A549 (cell line): ENCODE measurements around the gene TMEM151A. TPM values are rescaled to one million over a fixed set of nuclear protein-coding genes. Genes with fewer than 3 reads are reported as not detected.
A peak's percentile ranks its signal among the peaks of the same experiment; 100 is the strongest.

Source experiments
- ATAC-seq, 2 experiments: fragments of 200-7000 bp in 1 of 2; fragments of >200 bp in 1 of 2; cut with Nextera tagmentation in 1 of 2; cut with Tn5 transposase in 1 of 2; 3 replicates each; pipeline versions ENCODE4 v1.8.0 to v1.9.1; 2018 to 2020; ENCODE audit warnings: mild to moderate bottlenecking in 1 of 2, moderate library complexity in 1 of 2
- CTCF ChIA-PET: fragments of 300-600 bp; sonication (Branson Sonifier 250); formaldehyde crosslinking; extraction: SDS; loops from one replicate; lab custom pipeline; 2021; ENCODE audit warnings: antibody characterized with exemption, inconsistent platforms; lab: Yijun Ruan, JAX
- POLR2A ChIA-PET: fragments of 350-600 bp; formaldehyde crosslinking; extraction: SDS; loops from one replicate; lab custom pipeline; 2021; ENCODE audit warnings: antibody characterized with exemption, inconsistent platforms; lab: Yijun Ruan, JAX
- DNase-seq, 2 experiments: peaks; one replicate each; pipeline versions ENCODE4 v3.0.0 to v3.0.0-alpha.2; 2011 to 2016; ENCODE audit warnings: low read depth in 1 of 2, low spot score in 1 of 2
- FAIRE-seq: peaks from 2 replicates; lab custom pipeline; 2011; peaks lifted over from hg19 to GRCh38; lab: Jason Lieb, UNC
- H3K27ac ChIP-seq, 2 experiments: fragments of >200 bp; sonication (Bioruptor Twin); formaldehyde crosslinking; 3 replicates each; pipeline ENCODE4 v1.5.1; 2016 to 2017
- H3K4me1 ChIP-seq: fragments of >200 bp; sonication (Bioruptor Twin); formaldehyde crosslinking; 3 replicates; pipeline ENCODE4 v1.6.1; 2016
- H3K4me2 ChIP-seq: fragments of >200 bp; sonication (Bioruptor Twin); formaldehyde crosslinking; 3 replicates; pipeline ENCODE4 v1.6.1; 2016
- H3K4me3 ChIP-seq: fragments of >200 bp; sonication (Bioruptor Twin); formaldehyde crosslinking; 3 replicates; pipeline ENCODE4 v1.5.1; 2016
- H3K9me3 ChIP-seq: fragments of >200 bp; sonication (Bioruptor Twin); formaldehyde crosslinking; 3 replicates; pipeline ENCODE4 v1.6.1; 2016
- CEBPB ChIP-seq, 2 experiments: fragments of >200 bp in 1 of 2; sonication (Bioruptor Twin) in 1 of 2; formaldehyde crosslinking in 1 of 2; IDR thresholded peaks; 2 replicates each; pipeline ENCODE4 v1.6.1; 2012 to 2016
- EHMT2 ChIP-seq: fragments of 200-600 bp; sonication (generic); IDR thresholded peaks from 2 replicates; pipeline ENCODE4 v1.6.1; 2016; ENCODE audit warnings: antibody characterized with exemption, low read depth, mild to moderate bottlenecking, moderate library complexity
- GATA3 ChIP-seq: IDR thresholded peaks from 2 replicates; pipeline ENCODE4 v1.6.1; 2012; ENCODE audit warnings: borderline replicate concordance
- HEYL ChIP-seq: fragments of 250-450 bp; sonication (Bioruptor Pico); IDR thresholded peaks from 2 replicates; pipeline ENCODE4 v1.8.0; 2021; ENCODE audit warnings: mild to moderate bottlenecking, moderate library complexity
- HMGXB4 ChIP-seq: fragments of 250-450 bp; sonication (Bioruptor Pico); IDR thresholded peaks from 2 replicates; pipeline ENCODE4 v1.5.0; 2021; ENCODE audit warnings: mild to moderate bottlenecking, moderate library complexity, borderline replicate concordance
- HOXB13 ChIP-seq: fragments of 250-450 bp; sonication (Bioruptor Pico); IDR thresholded peaks from 2 replicates; pipeline ENCODE4 v1.5.0; 2020; ENCODE audit warnings: low read depth, mild to moderate bottlenecking, moderate library complexity
- JUN ChIP-seq, 2 experiments: fragments of >200 bp; sonication (Bioruptor Twin); formaldehyde crosslinking; IDR thresholded peaks; 2 replicates in 1 of 2; 3 replicates in 1 of 2; pipeline ENCODE4 v1.6.1; 2016 to 2017
- MAZ ChIP-seq: fragments of 150-350 bp; IDR thresholded peaks from 2 replicates; pipeline ENCODE4 v1.6.1; 2014; ENCODE audit warnings: antibody characterized with exemption, low read depth, low read length, borderline replicate concordance
- MYC ChIP-seq: IDR thresholded peaks from 2 replicates; pipeline ENCODE4 v1.6.1; 2012; ENCODE audit warnings: mild to moderate bottlenecking, inconsistent platforms, low read length, improper control_type of control experiment, borderline replicate concordance
- NR3C1 ChIP-seq: fragments of >200 bp; sonication (Bioruptor Twin); formaldehyde crosslinking; IDR thresholded peaks from 3 replicates; pipeline ENCODE4 v1.6.1; 2017
- PBX3 ChIP-seq: IDR thresholded peaks from 2 replicates; pipeline ENCODE4 v1.6.1; 2012
- POLR2AphosphoS2 ChIP-seq: conservative IDR thresholded peaks from 2 replicates; pipeline ENCODE4 v1.6.1; 2012; ENCODE audit warnings: low read length, improper control_type of control experiment, inconsistent platforms
- RAD21 ChIP-seq, 2 experiments: fragments of >200 bp in 1 of 2; sonication (Bioruptor Twin) in 1 of 2; formaldehyde crosslinking in 1 of 2; IDR thresholded peaks in 1 of 2; conservative IDR thresholded peaks in 1 of 2; 2 replicates in 1 of 2; 3 replicates in 1 of 2; pipeline ENCODE4 v1.6.1; 2012 to 2018; ENCODE audit warnings: inconsistent platforms in 1 of 2
- RARB ChIP-seq: fragments of 250-450 bp; sonication (Bioruptor Pico); IDR thresholded peaks from 2 replicates; pipeline ENCODE4 v1.8.0; 2021; ENCODE audit warnings: mild to moderate bottlenecking, moderate library complexity
- RCOR1 ChIP-seq: fragments of 150-350 bp; IDR thresholded peaks from 2 replicates; pipeline ENCODE4 v1.6.1; 2014; ENCODE audit warnings: antibody characterized with exemption, low read length, low read depth
- REST ChIP-seq: fragments of 200-600 bp; sonication (generic); IDR thresholded peaks from 2 replicates; pipeline ENCODE4 v1.6.1; 2016; ENCODE audit warnings: antibody characterized with exemption, mild to moderate bottlenecking, moderate library complexity
- RFX5 ChIP-seq: fragments of 450-650 bp; IDR thresholded peaks from 2 replicates; pipeline ENCODE4 v1.7.1; 2014; ENCODE audit warnings: antibody characterized with exemption, mild to moderate bottlenecking, moderate library complexity
- SMC3 ChIP-seq: fragments of >200 bp; sonication (Bioruptor Twin); formaldehyde crosslinking; IDR thresholded peaks from 3 replicates; pipeline ENCODE4 v1.6.1; 2018; ENCODE audit warnings: inconsistent platforms
- ZNF302 ChIP-seq: fragments of 250-450 bp; sonication (Bioruptor Pico); IDR thresholded peaks from 2 replicates; pipeline ENCODE4 v1.9.0; 2021; ENCODE audit warnings: inconsistent platforms, mild to moderate bottlenecking, moderate library complexity
- WGBS: methylation state at CpG from one replicate; pipeline ENCODE4 v1.1.6; 2017; ENCODE audit errors: missing lambda C conversion rate; 5-methylcytosine and 5-hydroxymethylcytosine counted together
- polyA plus RNA-seq, 4 experiments: library from polyadenylated mRNA; depleted of rRNA in 3 of 4; stranded (reverse); fragments of >200 nt; fragmentation: RNase III in 1 of 4; extraction: RNeasy Plus Mini Kit Qiagen cat#74134 plus additional on column Dnase treatment in 1 of 4; gene quantifications; 2 replicates in 3 of 4; 3 replicates in 1 of 4; pipeline ENCODE4 v1.2.3, GENCODE V29; 2011 to 2017
- TF ChIP-seq, protein P1 (sequence below): fragments of >200 bp; sonication (Bioruptor Twin); formaldehyde crosslinking; IDR thresholded peaks from 2 replicates; pipeline ENCODE4 v1.6.1; 2016
- TF ChIP-seq, protein P2 (sequence below): fragments of >200 bp; sonication (Bioruptor Twin); formaldehyde crosslinking; IDR thresholded peaks from 3 replicates; pipeline ENCODE4 v1.5.1; 2016
- TF ChIP-seq, protein P3 (sequence below): IDR thresholded peaks from 2 replicates; pipeline ENCODE4 v1.6.1; 2012

Gene TMEM151A
- polyA plus RNA-seq, 2 of the 4 experiments (the other 2 are of a cell fraction): 0.44 to 1.8 TPM

- DNase-seq (no peak), ATAC-seq (peak in 1 of 2 experiments; percentile 0; a peak in 1 of 6 replicates), FAIRE-seq (no peak)
- Histone ChIP-seq H3K4me1 (peaks cover 30% of the 10 kb centered on the region), H3K27ac (no peak overlapping the region), H3K4me3 (no peak overlapping the region), H3K4me2 (peak overlapping the region; percentile 34; the same call in 2 of the 3 replicates), H3K9me3 (no peaks in the 10 kb centered on the region)
- TF ChIP-seq RARB (CRISPR knock-in tag) (no peak), MAZ (no peak)
- CTCF ChIA-PET: interaction anchor here (0.6 to 3.8 kb wide), 22 partner anchors 9 to 126 kb away, joined by 3 to 27 read pairs (median 5); partner anchors contain the start of gene TMEM151A
- POLR2A ChIA-PET: interaction anchor here (1.5 kb wide), 1 partner anchor 14 kb away, joined by 6 read pairs; the partner anchor contains the start of gene RAB1B
- WGBS: 80% methylated on average over 15 of the region's 20 CpGs
Measured at GRCh38 chr11:66281776-66282467, 9.8 kb upstream of the TMEM151A start.

DNA sequence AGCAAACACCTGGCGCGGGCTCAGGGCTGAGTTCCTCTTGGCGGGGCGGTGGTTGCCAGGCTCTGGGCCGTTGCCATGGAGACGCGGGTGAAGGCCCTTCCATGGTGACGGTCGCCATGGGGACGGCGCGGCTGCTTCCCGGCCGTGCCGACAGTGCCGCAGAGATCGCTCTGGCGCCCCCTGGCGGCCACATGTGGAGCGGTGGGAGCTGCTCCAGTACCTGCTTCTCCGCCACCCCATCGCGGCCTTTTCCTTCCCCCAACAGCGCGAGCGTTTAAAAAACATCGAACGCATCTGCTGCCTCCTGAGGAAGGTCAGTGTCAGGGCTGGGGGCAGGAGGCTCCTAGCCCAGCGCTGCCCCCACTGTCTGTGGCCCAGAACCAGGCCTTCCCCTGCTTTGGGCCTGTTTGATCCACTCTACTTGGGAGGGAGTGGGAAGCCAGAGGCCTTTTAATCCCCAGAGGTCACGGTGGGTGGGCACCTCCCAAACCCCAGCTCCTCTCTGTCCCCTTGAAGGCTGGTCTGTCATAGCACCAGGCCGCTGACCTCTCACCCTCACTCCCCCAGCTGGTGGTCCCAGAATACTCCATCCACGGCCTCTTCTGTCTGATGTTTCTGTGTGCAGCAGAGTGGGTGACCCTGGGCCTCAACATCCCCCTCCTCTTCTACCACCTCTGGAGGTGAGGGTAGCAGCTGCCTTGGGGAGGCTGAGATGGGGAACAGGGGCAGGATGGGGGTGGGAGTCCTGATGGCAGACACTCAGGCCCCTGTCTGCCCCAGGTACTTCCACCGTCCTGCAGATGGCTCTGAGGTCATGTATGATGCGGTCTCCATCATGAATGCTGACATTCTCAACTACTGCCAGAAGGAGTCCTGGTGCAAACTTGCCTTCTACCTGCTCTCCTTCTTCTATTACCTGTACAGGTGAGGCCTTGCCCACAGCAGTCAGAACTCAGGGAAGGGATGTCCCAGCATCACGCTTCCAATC lies 8.9 kb upstream of the TMEM151A start:
- FAIRE-seq: peak; percentile 32
- H3K4me2 ChIP-seq: peak overlapping the region; percentile 34
- POLR2A ChIA-PET: interaction anchor here (1.5 kb wide), 1 partner anchor 15 kb away, joined by 6 read pairs; the partner anchor contains the start of gene RAB1B
- ATAC-seq: peak; percentile 58 to 89
- peak; percentile 89 to 96 for DNase-seq
- H3K9me3 ChIP-seq: no peaks in the 10 kb centered on the region
- CTCF ChIA-PET: interaction anchor here (0.6 to 3.8 kb wide), 32 partner anchors 8 to 577 kb away, joined by 3 to 27 read pairs (median 4); partner anchors contain the start of genes RIN1 and TMEM151A
- 32% methylated on average over 18 of the region's 35 CpGs for WGBS
- H3K4me3 ChIP-seq: no peak overlapping the region
- peak overlapping the region in 1 of 2 experiments; percentile 55; a peak in 2 of 6 replicates for H3K27ac ChIP-seq
- H3K4me1 ChIP-seq: peaks cover 33% of the 10 kb centered on the region
- TF ChIP-seq HEYL (CRISPR knock-in tag) (no peak), GATA3 (0 out of 2 replicates have a peak, but pooled peaks have one; percentile 6), POLR2AphosphoS2 (0 out of 2 replicates have a peak, but pooled peaks have one; percentile 2), ZNF302 (CRISPR knock-in tag) (no peak), EHMT2 (no peak), HMGXB4 (CRISPR knock-in tag) (no peak), CEBPB (IDR thresholded peaks at IDR 0.05) (no peak), MAZ (0 out of 2 replicates have a peak, but pooled peaks have one; percentile 18), PBX3 (0 out of 2 replicates have a peak, but pooled peaks have one; percentile 43), RFX5 (peak; percentile 54; the same call in 1 of the 2 replicates), JUN (IDR thresholded peaks at IDR 0.05) (peak in 1 of 2 experiments; percentile 35; a peak in 2 of 5 replicates), NR3C1 (no peak), REST (no peak), HOXB13 (CRISPR knock-in tag) (no peak), RAD21 (conservative IDR thresholded peaks at IDR 0.05 in 1 of 2, IDR thresholded peaks at IDR 0.05 in 1 of 2) (peak; percentile 51 to 53), SMC3 (peak; percentile 66), MYC (0 out of 2 replicates have a peak, but pooled peaks have one; percentile 21), RCOR1 (no peak)
- TF ChIP-seq, protein P1, sequence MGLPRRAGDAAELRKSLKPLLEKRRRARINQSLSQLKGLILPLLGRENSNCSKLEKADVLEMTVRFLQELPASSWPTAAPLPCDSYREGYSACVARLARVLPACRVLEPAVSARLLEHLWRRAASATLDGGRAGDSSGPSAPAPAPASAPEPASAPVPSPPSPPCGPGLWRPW: no peak
- TF ChIP-seq, protein P2, sequence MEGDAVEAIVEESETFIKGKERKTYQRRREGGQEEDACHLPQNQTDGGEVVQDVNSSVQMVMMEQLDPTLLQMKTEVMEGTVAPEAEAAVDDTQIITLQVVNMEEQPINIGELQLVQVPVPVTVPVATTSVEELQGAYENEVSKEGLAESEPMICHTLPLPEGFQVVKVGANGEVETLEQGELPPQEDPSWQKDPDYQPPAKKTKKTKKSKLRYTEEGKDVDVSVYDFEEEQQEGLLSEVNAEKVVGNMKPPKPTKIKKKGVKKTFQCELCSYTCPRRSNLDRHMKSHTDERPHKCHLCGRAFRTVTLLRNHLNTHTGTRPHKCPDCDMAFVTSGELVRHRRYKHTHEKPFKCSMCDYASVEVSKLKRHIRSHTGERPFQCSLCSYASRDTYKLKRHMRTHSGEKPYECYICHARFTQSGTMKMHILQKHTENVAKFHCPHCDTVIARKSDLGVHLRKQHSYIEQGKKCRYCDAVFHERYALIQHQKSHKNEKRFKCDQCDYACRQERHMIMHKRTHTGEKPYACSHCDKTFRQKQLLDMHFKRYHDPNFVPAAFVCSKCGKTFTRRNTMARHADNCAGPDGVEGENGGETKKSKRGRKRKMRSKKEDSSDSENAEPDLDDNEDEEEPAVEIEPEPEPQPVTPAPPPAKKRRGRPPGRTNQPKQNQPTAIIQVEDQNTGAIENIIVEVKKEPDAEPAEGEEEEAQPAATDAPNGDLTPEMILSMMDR: peak; percentile 90
- TF ChIP-seq, protein P3, sequence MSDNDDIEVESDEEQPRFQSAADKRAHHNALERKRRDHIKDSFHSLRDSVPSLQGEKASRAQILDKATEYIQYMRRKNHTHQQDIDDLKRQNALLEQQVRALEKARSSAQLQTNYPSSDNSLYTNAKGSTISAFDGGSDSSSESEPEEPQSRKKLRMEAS: peak; percentile 63
